Measurements from ENCODE around the gene TMEM39B.

DNA sequence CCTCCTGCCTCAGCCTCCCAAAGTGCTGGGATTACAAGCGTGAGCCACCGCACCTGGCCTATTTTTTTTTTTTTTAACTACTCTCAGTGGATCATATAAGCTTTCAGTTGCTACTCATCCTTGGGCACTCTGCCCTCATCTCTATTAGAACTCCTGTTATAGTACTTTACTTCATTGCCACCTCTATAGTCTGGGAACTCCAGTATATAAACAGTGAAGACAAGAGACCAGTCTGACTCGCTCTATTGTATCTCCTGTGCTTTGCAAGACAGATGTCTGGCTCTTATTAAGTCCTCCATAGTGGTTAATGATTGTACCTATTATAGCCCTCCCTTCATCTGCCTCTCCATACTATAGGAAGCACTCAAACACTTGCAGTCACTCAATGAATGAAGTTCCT, 44.0 kb upstream of the TMEM39B start:
- TF ChIP-seq POLR2A (IDR thresholded peaks at IDR 0.05; ENCODE audit: low read depth) (no peak), POLR2AphosphoS5 (IDR thresholded peaks at IDR 0.05) (no peak), EP300 (IDR thresholded peaks at IDR 0.05) (no peak)
- TF ChIP-seq, protein P1, sequence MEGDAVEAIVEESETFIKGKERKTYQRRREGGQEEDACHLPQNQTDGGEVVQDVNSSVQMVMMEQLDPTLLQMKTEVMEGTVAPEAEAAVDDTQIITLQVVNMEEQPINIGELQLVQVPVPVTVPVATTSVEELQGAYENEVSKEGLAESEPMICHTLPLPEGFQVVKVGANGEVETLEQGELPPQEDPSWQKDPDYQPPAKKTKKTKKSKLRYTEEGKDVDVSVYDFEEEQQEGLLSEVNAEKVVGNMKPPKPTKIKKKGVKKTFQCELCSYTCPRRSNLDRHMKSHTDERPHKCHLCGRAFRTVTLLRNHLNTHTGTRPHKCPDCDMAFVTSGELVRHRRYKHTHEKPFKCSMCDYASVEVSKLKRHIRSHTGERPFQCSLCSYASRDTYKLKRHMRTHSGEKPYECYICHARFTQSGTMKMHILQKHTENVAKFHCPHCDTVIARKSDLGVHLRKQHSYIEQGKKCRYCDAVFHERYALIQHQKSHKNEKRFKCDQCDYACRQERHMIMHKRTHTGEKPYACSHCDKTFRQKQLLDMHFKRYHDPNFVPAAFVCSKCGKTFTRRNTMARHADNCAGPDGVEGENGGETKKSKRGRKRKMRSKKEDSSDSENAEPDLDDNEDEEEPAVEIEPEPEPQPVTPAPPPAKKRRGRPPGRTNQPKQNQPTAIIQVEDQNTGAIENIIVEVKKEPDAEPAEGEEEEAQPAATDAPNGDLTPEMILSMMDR (IDR thresholded peaks at IDR 0.05), result no peak
